ENCODE measurements around the gene SYNE3. TPM values are rescaled to one million over a fixed set of nuclear protein-coding genes. Genes with fewer than 3 reads are reported as not detected.

The SYNE3 gene
- polyA plus RNA-seq, 1 donor (not counting 4 experiments of a cell fraction or from before 2014, with no cell fraction given), result 1.0 TPM

GRCh38 chr14:95514131-95515079 is 2.0 kb downstream of the SYNE3 start:
- peaks cover 5% of the 10 kb centered on the region for H4K20me1 ChIP-seq (ENCODE audit: control insufficient read depth, extremely low read depth, insufficient read depth, low read length)
- H3K79me2 ChIP-seq (ENCODE audit: control insufficient read depth, insufficient read depth, low read length), result no peaks in the 10 kb centered on the region
- H3K4me3 ChIP-seq (ENCODE audit: control insufficient read depth in 2 of 3, extremely low read depth in 1 of 3, insufficient read depth in 2 of 3, low read depth in 1 of 3, low read length in 3 of 3), result no peak overlapping the region
- peak overlapping the region; percentile 91 for H3K4me2 ChIP-seq (ENCODE audit: control insufficient read depth, extremely low read depth, insufficient read depth, low read depth, low read length)
- no peak overlapping the region for H3K27ac ChIP-seq (ENCODE audit: control insufficient read depth, insufficient read depth, low read length)
- no peak overlapping the region for H3K9ac ChIP-seq (ENCODE audit: control insufficient read depth, extremely low read depth, insufficient read depth, low read length)
- H3K36me3 ChIP-seq (ENCODE audit: control insufficient read depth in 2 of 2, extremely low read depth in 1 of 2, insufficient read depth in 2 of 2, low read length in 2 of 2), result no peaks in the 10 kb centered on the region
- H3K4me1 ChIP-seq (ENCODE audit: control insufficient read depth, extremely low read depth, insufficient read depth, low read length), result peaks cover 40% of the 10 kb centered on the region
- H3K9me1 ChIP-seq (ENCODE audit: control insufficient read depth, extremely low read depth, insufficient read depth, low read length), result no peaks in the 10 kb centered on the region
- TF ChIP-seq CTCF (optimal IDR thresholded peaks at IDR 0.05 in 1 of 3, IDR thresholded peaks at IDR 0.05 in 1 of 3, conservative IDR thresholded peaks at IDR 0.05 in 1 of 3; ENCODE audit: extremely low read depth in 1 of 3, insufficient read depth in 2 of 3, low read length in 3 of 3) (no peak), EZH2 (IDR thresholded peaks at IDR 0.05; ENCODE audit: low read length) (no peak)
- no peak for FAIRE-seq
- DNase-seq (ENCODE audit: low read depth, low spot score), result no peak
- dilution Hi-C loops (cut with MboI; ENCODE audit: extremely low pct_ligation_motif_present, low sequenced_read_pairs), result no loop called here
- H3K27me3 ChIP-seq (ENCODE audit: control insufficient read depth, extremely low read depth, insufficient read depth, low read length), result no peaks in the 10 kb centered on the region
- no peak overlapping the region for H2AFZ ChIP-seq (ENCODE audit: control insufficient read depth, low read length)
- no peaks in the 10 kb centered on the region for H3K9me3 ChIP-seq (ENCODE audit: control insufficient read depth, low read depth, low read length)

GRCh38 chr14:95513291-95513690 is 3.2 kb downstream of the SYNE3 start:
- no peaks in the 10 kb centered on the region for H3K79me2 ChIP-seq (ENCODE audit: control insufficient read depth, insufficient read depth, low read length)
- H3K9me3 ChIP-seq (ENCODE audit: control insufficient read depth, low read depth, low read length), result no peaks in the 10 kb centered on the region
- H3K27ac ChIP-seq (ENCODE audit: control insufficient read depth, insufficient read depth, low read length), result no peak overlapping the region
- no peak overlapping the region for H3K4me2 ChIP-seq (ENCODE audit: control insufficient read depth, extremely low read depth, insufficient read depth, low read depth, low read length)
- peaks cover 30% of the 10 kb centered on the region for H3K4me1 ChIP-seq (ENCODE audit: control insufficient read depth, extremely low read depth, insufficient read depth, low read length)
- no peak for DNase-seq (ENCODE audit: low read depth, low spot score)
- FAIRE-seq, result no peak
- H3K36me3 ChIP-seq (ENCODE audit: control insufficient read depth in 2 of 2, extremely low read depth in 1 of 2, insufficient read depth in 2 of 2, low read length in 2 of 2), result no peaks in the 10 kb centered on the region
- H2AFZ ChIP-seq (ENCODE audit: control insufficient read depth, low read length), result no peak overlapping the region
- H3K9me1 ChIP-seq (ENCODE audit: control insufficient read depth, extremely low read depth, insufficient read depth, low read length), result no peaks in the 10 kb centered on the region
- H3K27me3 ChIP-seq (ENCODE audit: control insufficient read depth, extremely low read depth, insufficient read depth, low read length), result no peaks in the 10 kb centered on the region
- H3K4me3 ChIP-seq (ENCODE audit: control insufficient read depth in 2 of 3, extremely low read depth in 1 of 3, insufficient read depth in 2 of 3, low read depth in 1 of 3, low read length in 3 of 3), result no peak overlapping the region
- H3K9ac ChIP-seq (ENCODE audit: control insufficient read depth, extremely low read depth, insufficient read depth, low read length), result no peak overlapping the region
- dilution Hi-C loops (cut with MboI; ENCODE audit: extremely low pct_ligation_motif_present, low sequenced_read_pairs), result no loop called here
- peaks cover 5% of the 10 kb centered on the region for H4K20me1 ChIP-seq (ENCODE audit: control insufficient read depth, extremely low read depth, insufficient read depth, low read length)
- no peak for TF ChIP-seq CTCF (optimal IDR thresholded peaks at IDR 0.05 in 1 of 3, IDR thresholded peaks at IDR 0.05 in 1 of 3, conservative IDR thresholded peaks at IDR 0.05 in 1 of 3; ENCODE audit: extremely low read depth in 1 of 3, insufficient read depth in 2 of 3, low read length in 3 of 3)
- no peak for TF ChIP-seq EZH2 (IDR thresholded peaks at IDR 0.05; ENCODE audit: low read length)
